Activated gamma-delta T cell (primary cell): ENCODE data around the gene BSND.

ENCODE experiments used
- DNase-seq: peaks from one replicate; lab custom pipeline; 2025; lab: John Stamatoyannopoulos, UW

Gene BSND

DNA sequence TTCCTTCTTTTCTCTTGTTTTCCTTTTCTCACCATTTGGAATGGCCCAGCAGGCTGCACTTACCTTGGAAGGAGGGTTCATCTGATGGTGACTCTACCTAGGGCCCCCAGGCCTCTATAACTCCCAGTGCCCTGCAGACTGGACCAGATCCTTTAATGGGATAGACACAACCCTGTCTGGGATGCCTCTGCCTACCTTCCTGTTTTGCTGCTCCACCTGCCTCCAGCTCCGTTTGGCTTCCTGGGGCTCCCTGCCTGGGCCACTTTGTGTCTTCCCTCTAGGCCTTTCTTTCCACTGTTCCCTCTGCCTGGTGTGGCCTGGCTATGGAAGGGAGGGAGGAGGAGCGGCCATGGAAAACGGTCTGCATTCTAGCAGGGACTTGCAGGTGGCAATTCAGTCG is 48.1 kb downstream of the BSND start:
- no peak for DNase-seq

DNA sequence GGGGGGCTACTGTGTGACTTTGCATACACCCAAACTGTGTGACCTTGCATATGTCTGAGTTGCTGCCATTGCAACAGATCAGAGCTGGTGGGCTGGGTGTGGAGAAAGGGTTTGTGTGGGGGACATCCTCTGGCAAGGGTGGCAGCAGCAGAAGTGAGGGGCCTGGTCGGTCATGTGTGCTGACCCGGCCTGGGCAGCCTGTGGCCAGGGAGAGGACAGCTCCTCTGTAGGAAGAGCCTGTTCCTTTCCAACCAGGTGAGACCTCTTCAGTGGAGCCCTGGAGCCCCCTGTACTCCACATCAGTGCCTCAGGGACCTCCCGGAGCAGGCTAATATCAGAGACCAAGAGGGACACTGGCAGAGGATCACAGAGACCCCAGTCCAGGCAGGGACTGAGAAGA is 48.9 kb downstream of the BSND start:
- no peak for DNase-seq

DNA sequence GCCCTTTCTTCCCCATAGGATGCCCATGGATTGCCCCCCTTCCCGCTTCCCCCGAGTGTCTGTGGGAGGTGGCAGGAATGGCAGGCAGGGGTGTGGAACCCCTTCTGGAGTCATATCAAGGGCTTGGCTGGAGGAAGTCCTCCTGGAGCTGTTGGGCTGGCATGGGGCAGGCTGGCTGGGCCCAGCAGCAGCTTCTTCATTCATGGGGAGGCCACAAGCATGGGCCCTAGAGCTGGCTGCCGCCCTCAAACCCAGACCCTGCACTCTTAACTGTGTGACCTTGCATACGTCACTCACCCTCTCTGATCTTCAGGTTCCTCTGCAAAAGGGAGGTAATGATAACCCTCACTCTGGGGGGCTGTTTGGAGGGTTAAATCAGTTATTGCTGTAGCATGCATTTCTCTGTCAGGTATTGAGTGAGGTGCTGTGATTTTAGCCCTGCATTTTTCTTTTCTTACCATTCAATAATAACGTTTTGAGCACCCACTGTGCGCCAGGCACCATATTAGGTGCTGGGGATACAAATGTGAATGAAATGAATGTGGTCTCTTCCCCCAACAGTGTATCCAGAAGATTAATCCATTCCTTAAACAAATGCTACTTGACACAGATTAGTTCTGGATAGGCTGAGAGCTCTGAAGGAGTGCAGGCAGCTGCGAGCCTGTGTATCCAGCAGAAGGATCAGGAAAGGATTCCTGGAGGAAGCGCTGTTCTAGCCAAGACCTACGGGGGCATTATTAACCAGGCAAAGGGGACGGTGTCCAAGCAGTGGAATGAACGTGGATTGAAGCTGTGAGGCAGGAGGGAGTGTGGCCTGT is 49.9 kb downstream of the BSND start:
- DNase-seq, result no peak

DNA sequence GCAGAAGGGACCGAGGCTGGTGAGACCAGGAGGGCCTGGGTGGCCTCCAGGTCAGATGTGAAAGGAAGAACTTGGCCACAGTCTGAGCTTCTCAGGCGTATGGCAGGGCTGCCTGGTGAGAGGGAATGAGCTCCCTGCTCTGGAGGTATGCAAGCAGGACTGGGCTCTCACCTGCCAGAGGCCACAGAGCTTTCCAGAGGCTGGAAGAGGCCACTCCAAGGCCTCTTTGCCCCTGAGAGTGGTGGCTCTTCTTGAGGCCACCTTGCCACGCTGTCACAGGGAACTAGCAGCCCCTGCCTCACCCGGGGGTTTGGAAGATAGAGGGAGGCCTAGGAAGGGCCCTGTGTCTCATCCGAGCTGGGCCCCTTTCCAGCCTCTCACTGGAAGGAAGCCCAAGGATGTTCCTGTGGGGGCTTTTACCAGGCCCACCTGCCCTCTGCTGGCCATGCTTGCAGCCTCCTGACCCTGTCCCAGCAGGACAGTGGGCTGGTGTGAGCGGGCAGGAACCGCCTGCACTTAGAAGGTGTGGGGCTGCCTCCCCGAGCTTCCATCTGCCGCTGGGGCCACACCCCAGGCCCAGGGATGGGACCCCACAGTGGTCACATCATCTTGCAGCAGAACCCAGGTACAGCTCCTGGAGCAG is 50.7 kb downstream of the BSND start:
- DNase-seq, result no peak

DNA sequence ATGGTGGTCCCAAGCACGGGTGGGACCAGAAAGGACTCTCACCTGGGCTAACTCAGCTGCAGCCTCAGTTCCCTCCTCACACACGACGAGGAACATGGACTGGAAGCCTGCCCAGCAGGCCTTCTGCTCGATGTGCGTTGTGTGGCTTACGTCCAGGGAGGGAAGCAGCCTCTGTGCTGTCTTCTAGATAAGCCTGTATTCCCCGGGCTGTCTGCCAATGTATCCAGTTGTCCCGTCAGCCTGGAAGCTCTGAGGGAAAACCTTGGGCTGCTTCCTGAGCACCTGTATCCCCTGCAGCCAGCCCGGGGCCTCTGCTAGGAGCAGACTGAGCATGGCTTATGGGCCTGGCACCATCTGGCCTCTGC is 51.2 kb downstream of the BSND start:
- no peak for DNase-seq

DNA sequence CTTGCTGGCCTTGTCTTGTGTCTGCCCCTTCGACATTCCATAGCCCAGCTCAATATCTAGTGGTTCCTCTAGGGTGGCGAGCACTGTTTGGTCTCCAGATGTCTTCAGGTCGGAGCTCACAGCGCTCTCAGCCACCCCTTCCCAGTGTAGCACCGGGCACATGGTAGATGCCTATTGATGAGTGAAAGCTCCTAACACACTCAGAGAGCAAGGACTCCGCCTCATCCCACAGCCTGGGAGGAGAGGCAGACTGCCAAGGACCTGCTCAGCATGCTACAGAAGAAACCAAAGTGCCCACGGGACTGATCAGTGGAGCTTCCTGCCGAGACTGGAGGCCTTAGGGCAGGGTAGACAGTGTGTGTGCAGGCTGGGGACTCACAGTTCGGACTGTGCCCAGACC is 51.5 kb downstream of the BSND start:
- DNase-seq, result no peak

- no peak for DNase-seq
These were observed 52.4 kb downstream of the BSND start for GRCh38 chr1:55051169-55051568.

DNA sequence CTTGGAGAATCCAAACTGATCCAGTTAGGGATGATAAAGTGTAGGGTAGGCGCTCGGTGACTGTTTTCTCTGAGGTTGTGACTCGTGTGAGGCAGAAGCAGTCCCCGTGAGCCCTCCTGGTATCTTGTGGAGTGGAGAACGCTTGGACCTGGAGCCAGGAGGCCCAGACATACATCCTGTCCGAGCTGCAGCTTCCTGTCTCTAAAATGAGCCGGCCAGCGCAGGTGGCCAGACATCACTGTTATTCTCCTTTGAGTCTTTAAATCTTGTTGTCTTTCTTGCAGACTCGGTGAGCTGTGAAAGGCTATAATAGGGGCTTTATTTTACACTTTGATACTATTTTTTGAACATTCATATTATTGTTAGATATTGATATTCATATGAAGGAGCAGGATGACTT is 52.9 kb downstream of the BSND start:
- no peak for DNase-seq

- no peak for DNase-seq
These were observed 53.7 kb downstream of the BSND start for GRCh38 chr1:55052221-55053142.

- no peak for DNase-seq
These were observed 54.7 kb downstream of the BSND start for GRCh38 chr1:55053265-55053954.

DNA sequence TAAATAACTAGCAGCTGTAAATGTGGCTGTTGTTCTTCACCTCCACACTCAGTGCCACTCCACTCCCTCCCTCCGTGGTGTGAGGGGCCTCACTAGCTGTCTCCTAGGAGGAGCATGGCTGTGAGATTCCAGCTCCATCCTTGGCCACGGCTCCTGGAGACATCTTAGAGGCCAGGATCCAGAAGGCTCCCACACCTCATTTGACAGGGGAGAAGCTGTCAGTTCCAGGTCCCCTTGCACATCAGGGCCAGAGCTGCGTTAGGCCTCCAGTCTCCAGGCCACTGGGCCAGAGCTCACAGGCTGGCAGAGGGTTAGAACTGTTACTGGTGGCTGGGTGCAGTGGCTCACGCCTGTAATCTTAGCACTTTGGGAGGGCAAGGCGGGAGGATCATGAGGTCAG is 55.7 kb downstream of the BSND start:
- DNase-seq, result no peak

DNA sequence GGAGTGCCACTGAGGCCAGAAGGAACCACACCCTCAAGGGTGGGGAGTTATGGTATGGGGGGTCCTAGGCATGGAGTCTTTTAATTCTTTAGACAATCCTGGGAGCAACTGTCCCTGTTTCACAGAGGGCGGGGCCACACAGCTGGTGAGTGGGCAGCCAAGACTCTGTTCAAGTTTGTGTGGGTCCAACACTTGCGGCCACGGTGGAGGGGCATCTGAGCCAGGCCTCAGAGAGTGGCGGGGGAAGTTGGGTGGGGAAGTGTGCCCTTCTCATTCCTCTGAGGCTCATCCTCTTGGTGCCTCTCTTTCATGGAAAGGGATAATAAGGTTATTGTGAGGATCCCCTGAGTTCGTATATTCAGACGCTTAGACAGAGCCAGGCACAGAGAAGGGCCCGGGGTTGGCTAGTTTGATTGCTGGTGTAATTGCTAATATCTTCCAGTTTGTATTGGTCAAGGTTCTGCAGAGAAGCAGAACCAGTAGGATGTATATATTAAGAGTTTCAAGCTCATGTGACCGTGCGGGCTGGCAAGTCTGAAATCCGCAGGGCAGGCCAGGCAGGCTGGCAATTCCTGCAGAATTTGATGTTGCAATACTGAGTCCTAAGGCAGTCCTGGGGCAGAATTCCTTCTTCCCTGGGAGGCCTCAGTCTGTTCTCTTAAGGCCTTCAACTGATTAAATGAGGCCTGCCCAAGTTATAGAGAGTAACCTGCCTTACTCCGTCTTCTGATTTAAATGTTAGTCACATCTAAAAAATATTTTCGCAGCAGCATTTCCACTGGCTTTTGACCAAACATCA is 56.5 kb downstream of the BSND start:
- no peak for DNase-seq

DNA sequence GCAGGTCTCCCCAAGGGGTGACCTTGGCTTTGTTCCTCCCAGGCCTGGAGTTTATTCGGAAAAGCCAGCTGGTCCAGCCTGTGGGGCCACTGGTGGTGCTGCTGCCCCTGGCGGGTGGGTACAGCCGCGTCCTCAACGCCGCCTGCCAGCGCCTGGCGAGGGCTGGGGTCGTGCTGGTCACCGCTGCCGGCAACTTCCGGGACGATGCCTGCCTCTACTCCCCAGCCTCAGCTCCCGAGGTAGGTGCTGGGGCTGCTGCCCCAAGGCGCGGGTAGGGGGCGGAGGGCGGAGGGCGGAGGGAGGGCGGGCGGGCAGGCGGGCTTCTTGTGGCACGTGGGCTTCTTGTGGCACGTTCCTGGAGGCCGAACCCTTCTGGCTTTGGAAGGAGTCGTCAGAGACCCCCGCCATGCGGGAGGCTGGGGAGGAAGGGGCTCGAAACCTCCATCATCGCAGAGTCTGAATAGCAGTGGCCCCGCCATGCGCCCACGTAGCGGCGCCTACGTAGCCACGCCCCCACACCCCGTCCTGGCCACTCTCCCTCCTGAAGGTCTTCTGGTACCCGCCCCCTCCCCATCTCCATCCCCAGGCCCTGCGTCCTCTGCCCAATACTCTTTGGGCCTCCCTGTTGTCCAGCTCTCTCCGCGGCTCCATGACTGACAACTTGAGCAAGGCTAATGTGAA is 57.4 kb downstream of the BSND start:
- no peak for DNase-seq

- no peak for DNase-seq
These were observed 57.9 kb downstream of the BSND start for GRCh38 chr1:55056632-55056992.

DNA sequence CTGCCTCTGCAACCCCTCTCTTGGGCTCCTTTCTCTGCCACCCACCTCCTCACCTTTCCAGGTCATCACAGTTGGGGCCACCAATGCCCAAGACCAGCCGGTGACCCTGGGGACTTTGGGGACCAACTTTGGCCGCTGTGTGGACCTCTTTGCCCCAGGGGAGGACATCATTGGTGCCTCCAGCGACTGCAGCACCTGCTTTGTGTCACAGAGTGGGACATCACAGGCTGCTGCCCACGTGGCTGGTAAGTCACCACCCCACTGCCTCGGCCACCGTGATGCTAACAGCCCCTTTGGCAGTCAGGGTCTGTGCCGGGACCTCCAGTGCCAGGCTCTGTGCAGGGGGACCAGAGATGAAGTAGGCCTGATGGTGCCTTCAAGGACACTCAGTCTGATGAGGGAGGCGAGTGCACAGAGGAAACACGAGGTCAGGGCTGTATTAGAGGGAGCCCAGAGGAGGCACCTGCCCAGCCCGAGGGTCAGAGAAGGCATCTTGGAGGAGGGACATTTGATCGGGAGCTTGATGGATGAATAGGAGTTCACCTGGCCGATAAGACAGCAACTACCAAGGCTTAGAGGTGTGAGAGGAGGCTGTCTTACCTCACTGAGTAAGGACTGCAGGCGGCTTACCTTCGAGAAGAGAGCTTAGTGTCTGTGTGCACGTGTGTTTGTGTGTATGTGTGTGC is 58.7 kb downstream of the BSND start:
- no peak for DNase-seq

DNA sequence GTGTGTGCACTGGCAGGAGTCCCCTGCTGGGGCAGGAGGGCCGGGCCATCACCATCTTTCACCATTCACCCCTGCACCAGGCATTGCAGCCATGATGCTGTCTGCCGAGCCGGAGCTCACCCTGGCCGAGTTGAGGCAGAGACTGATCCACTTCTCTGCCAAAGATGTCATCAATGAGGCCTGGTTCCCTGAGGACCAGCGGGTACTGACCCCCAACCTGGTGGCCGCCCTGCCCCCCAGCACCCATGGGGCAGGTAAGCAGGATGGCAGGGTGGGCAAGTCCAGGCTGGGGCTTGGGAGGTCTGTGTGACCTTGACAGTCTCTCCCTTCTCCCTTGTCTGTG is 59.2 kb downstream of the BSND start:
- DNase-seq, result no peak

DNA sequence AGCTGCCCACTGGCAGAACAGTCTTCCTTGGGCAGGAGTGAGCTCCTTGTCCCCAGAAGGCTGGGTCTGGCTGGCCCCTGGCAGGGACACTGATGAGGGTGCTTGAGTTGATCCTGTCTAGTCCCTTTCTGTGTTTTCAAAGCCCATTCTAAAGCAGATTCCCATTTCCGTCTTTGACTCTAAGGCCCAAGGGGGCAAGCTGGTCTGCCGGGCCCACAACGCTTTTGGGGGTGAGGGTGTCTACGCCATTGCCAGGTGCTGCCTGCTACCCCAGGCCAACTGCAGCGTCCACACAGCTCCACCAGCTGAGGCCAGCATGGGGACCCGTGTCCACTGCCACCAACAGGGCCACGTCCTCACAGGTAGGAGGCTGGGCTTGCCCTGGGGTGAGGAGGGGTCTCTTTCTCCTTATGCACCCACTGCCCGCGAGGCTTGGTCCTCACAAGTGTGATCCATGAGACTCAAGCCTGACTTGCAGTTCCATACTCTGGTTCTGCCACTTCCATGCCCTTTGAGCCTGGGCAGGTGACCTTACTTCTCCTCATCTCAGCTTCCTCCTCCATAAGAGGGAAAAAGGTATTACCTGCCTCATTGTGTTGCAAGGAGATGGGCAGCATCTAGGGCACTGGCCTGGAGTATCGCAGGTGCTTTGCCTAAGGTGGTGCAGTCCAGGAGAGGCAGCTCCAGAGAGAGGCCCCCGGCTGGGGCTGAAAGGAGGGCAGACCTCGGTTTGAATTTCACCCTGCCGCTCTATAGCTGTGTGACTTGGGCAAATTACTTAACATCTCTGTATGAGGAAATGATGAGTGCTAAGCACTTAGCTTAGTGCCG is 60.8 kb downstream of the BSND start:
- DNase-seq, result no peak

- DNase-seq, result no peak
These were observed 61.6 kb downstream of the BSND start for GRCh38 chr1:55060133-55060999.
